NOMO-1 treated with dmso at 0.1 percent for 144 hours (cell line): ENCODE data around the gene ALDH3A2.

Source experiments
- DNase-seq: peaks from one replicate; lab custom pipeline; 2025; ENCODE audit not compliant: unreplicated experiment; lab: John Stamatoyannopoulos, UW

Gene ALDH3A2

DNA sequence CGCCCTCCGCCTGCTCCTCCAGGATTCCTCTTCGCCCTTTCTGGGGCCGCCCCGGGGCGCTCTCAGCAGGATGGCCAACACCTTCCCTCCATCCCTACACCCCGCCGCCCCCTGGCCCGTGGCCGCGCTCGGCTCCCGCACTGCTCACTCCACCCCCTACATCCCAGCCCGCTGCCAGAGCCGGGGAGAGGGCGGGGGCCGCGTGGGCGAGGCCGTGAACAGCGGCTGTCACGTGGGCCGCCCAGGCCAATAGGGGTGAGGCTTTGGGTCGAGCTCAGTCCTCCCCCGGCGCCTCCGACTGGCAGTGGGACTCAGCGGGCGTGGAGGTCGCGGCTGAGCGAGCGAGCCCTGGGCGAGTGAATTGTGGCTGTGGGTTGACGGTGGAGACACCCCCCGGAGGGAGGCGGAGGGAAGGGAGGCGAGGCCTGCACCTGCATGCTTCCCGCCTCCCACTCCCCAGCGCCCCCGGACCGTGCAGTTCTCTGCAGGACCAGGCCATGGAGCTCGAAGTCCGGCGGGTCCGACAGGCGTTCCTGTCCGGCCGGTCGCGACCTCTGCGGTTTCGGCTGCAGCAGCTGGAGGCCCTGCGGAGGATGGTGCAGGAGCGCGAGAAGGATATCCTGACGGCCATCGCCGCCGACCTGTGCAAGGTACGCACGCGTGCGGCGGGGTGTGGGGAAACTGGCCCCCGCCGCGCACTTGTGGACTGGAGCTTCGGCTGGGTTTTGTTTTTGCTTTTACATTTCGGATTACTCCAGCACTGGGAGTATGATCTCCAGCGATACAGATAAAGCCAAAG lies at the start of gene ALDH3A2:
TSS of gene ALDH3A2 (plus strand) at position 277 of the 799 bp plus-strand sequence. CDS start at position 498, 221 bp downstream.
- peak; percentile 96 for DNase-seq

GRCh38 chr17:19610311-19610710 lies 38.2 kb upstream of the ALDH3A2 start:
- DNase-seq: no peak

GRCh38 chr17:19610879-19611278 lies 37.7 kb upstream of the ALDH3A2 start:
- peak; percentile 44 for DNase-seq

- DNase-seq: no peak
Observed at GRCh38 chr17:19613979-19614378, 34.6 kb upstream of the ALDH3A2 start.

DNA sequence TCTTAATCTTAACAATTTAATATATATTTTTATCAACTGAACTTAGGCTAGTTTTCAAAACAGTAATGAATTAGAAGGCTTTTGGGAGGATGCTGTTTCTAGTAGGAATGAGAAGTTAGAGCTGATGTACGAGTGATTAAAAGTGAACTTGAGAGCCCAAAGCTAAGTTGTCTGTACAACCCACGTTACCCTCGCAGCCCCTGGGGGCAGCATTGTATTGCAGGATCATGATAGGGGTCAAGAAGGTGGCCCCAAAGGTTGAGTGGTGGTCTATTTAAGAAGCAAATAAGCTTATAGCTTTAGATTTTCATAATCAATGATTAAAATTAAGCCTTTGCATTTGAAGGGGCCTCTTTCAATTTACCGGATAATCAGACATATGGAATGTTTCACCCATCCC lies 33.7 kb upstream of the ALDH3A2 start:
- DNase-seq: no peak

GRCh38 chr17:19618015-19618414 lies 30.5 kb upstream of the ALDH3A2 start:
- no peak for DNase-seq

DNA sequence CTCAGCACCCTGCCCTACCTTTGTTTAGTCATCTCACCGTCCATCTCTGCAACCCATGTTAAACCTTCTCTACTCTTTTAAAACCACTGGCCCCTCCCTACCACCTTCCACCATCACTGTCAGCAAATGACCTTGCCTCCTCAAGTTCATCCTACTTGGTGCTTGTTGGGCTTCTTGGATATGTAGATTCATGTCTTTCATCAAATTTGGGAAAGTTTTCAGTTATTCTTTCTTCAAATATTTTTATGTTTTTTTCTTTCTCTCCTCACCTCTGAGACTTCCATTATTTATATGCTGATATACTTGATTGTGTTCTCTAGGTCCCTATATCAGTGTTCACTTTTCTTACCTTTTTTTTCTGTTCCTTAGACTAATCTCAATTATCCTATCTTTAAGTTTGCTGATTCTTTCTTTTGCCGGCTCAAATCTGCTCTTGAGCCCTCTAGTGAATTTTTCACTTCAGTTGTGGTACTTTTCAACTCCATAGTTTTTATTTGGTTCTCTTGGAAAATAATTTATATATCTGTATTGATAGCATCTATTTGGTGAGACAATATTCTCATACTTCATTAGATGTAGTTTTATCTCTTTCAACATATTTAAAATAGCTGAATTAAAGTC lies 28.7 kb upstream of the ALDH3A2 start:
- DNase-seq: no peak

GRCh38 chr17:19621697-19622096 lies 26.9 kb upstream of the ALDH3A2 start:
- DNase-seq: no peak

DNA sequence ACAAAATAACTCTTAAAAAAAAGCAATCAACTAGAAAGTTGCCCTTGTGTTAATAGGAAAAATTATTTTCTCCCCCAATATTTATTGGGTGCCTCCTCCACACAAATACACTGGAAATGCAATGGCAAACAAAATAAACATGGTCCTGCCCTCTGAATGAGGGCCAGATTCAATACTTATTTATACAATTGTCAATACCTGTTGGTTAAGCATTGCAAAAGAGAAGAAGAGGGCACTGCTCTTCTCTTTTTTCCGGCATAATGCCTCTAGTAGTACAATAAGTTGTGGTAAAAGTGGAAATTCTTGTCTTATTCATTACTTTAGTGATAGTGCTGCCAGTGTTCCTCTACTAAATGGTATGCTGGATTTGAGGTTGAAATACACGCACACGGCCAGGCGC lies 22.5 kb upstream of the ALDH3A2 start:
- DNase-seq: no peak

- DNase-seq: no peak
Observed at GRCh38 chr17:19629449-19629848, 19.1 kb upstream of the ALDH3A2 start.

GRCh38 chr17:19630035-19630434 lies 18.5 kb upstream of the ALDH3A2 start:
- DNase-seq: no peak

GRCh38 chr17:19630661-19631060 lies 17.9 kb upstream of the ALDH3A2 start:
- no peak for DNase-seq

DNA sequence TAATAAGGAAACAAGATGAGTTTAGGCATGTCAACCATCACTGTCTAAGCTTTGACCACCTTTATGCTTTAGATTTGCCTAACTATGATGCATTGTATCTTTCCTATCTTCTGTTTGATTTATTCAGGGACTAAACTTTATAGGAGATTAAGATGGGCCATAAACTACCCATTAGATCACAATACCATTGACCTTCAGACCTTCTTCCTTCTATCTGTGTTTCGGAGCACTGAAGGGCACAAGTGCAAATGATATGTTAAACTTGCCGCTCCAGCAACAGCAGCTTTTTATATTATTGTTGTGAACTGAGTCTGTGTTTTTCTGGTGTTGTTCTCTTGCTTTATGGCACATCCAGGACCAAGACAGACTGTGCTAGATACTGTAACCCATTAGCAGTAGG lies 16.6 kb upstream of the ALDH3A2 start:
- DNase-seq: no peak

- DNase-seq: no peak
Observed at GRCh38 chr17:19641687-19642372, 6.7 kb upstream of the ALDH3A2 start.

GRCh38 chr17:19642373-19642893 lies 6.1 kb upstream of the ALDH3A2 start:
- no peak for DNase-seq

DNA sequence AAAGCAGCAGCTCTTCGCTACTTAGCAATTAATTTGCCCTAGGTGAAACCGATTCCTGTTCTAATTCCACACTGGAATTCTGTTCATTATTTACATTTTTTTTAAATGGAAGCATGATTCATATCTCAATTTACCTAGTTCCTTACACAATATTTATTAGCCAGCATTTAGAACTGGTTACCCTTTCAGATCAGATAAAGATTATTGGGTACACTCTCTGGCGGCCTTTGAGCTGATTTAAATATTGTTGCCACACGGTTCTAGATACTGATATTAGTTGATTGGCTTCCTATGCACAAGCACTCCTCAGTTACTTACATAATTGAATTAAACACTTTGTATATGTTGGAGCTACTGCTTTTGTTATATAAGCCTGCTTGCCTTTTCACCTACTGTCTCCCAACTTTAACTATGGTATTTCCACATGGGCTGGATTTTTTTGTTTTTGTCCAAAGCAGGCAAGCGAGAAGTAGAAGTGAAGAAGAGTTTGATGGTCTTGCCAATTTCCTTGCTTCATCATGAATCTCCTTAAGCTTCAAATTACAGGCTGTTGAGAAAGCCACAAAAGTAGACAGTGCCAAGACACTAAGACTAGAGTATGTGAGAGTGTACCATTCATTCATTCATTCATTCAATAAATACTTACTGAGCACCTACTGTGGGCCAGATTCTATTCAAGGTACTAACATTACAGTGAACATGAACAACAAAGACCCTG lies 3.9 kb upstream of the ALDH3A2 start:
- DNase-seq: no peak

GRCh38 chr17:19645734-19646201 lies 2.8 kb upstream of the ALDH3A2 start:
- DNase-seq: peak; percentile 30

DNA sequence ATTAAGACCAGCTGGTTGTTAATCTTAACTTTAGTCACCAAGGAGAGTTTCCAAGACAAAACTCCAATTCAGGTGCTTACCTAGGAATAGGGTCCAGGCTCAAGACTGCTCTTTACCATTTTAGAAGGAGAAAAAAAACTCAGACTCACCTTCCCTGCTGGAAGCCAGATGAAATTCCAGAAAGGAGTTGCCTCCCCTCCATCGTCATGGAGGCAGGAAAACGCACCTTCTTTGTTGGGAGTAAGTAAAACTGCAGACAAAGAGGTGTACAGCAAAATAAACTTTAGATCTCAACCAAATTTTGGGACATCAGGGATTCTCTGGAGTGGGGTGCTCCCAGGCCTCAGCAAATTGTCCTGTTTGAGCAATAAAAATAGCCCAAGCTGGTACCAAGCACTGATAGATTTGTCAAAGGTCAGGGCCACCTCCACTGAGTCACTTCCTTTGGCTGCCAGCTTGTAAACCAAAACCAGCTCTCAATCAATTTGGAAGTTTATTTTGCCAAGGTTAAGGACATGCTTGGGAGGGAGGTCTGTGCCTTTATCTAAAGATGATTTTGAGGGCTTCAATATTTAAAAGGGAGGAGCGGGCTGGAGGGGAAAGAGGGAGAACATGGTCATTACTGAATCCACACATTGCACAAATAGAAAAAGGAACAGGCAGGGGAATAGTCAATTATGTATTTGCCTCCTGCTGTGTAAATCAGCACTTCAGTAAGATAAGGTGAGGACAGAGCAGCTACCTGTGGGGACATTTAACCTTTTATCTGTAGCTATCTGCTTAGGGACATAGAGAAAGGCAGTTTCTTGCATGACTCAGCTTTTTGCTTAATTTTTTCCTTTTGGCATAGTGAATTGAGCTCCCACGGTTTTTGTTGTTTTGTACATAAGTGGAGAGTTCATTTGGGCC lies 1.5 kb upstream of the ALDH3A2 start:
- no peak for DNase-seq

- peak; percentile 42 for DNase-seq
Observed at GRCh38 chr17:19647697-19648474, 665 bp upstream of the ALDH3A2 start.
